Panc1 (cell line): ENCODE results near the gene PIK3R5. TPM values are rescaled to one million over a fixed set of nuclear protein-coding genes. Genes with fewer than 3 reads are reported as not detected.

Experiments
- ATAC-seq: fragments of 200-7000 bp; cut with Tn5 transposase; 2 replicates; pipeline ENCODE4 v1.9.1; 2020; ENCODE audit warnings: mild to moderate bottlenecking, moderate library complexity
- BruUV-seq: library from RNA; stranded (reverse); fragments of 400-500 nt; replicated peaks from 2 replicates; lab custom pipeline; 2021; lab: Mats Ljungman, UMichigan
- CTCF ChIA-PET: fragments of 300-600 bp; sonication (Branson Sonifier 250); formaldehyde crosslinking; loops from one replicate; lab custom pipeline; 2022; ENCODE audit warnings: antibody characterized with exemption; lab: Charles Lee
- POLR2A ChIA-PET: fragments of 300-600 bp; sonication (Branson Sonifier 250); formaldehyde crosslinking; loops from one replicate; lab custom pipeline; 2022; ENCODE audit warnings: antibody characterized with exemption; lab: Charles Lee
- DNase-seq: peaks from one replicate; pipeline ENCODE4 v3.0.0-alpha.2; 2010; ENCODE audit warnings: low read depth, low spot score
- H3K27ac ChIP-seq: 2 replicates; pipeline ENCODE4 v1.5.1; 2011; ENCODE audit warnings: mild to moderate bottlenecking, low read length, inconsistent platforms
- H3K27me3 ChIP-seq: fragments of 200-500 bp; sonication (Bioruptor generic); 2 replicates; pipeline ENCODE4 v1.6.0; 2014; ENCODE audit warnings: low read length, inconsistent platforms; ENCODE audit not compliant: control insufficient read depth, insufficient read depth
- H3K36me3 ChIP-seq: fragments of 200-500 bp; sonication (Bioruptor generic); 2 replicates; pipeline ENCODE4 v1.5.1; 2014; ENCODE audit warnings: inconsistent platforms, mild to moderate bottlenecking, low read length, moderate library complexity; ENCODE audit not compliant: control insufficient read depth, insufficient read depth
- H3K4me1 ChIP-seq: 2 replicates; pipeline ENCODE4 v1.5.1; 2011; ENCODE audit warnings: inconsistent platforms, mild to moderate bottlenecking, low read length, moderate library complexity; ENCODE audit not compliant: control insufficient read depth, insufficient read depth
- H3K4me3 ChIP-seq, 2 experiments: 2 replicates each; pipeline ENCODE4 v1.5.1; 2011 to 2012; ENCODE audit warnings: low read depth in 2 of 2, low read length in 2 of 2, mild to moderate bottlenecking in 2 of 2, inconsistent platforms in 1 of 2, moderate library complexity in 1 of 2
- H3K9me3 ChIP-seq: fragments of 200-500 bp; sonication (Bioruptor generic); 2 replicates; pipeline ENCODE4 v1.5.1; 2014; ENCODE audit warnings: low read depth, mild to moderate bottlenecking, inconsistent platforms, low read length, moderate library complexity; ENCODE audit not compliant: control insufficient read depth, insufficient read depth
- POLR2AphosphoS5 ChIP-seq: IDR thresholded peaks from 2 replicates; pipeline ENCODE4 v1.6.1; 2012; ENCODE audit warnings: mild to moderate bottlenecking, low read depth, low read length, moderate library complexity
- SIN3A ChIP-seq: IDR thresholded peaks from 2 replicates; pipeline ENCODE4 v1.6.1; 2012; ENCODE audit warnings: low read depth, mild to moderate bottlenecking, low read length, moderate library complexity, borderline replicate concordance; ENCODE audit not compliant: insufficient read depth
- TCF7L2 ChIP-seq: IDR thresholded peaks from 2 replicates; pipeline ENCODE4 v1.6.1; 2011; ENCODE audit warnings: mild to moderate bottlenecking, low read depth, low read length, inconsistent platforms
- in situ Hi-C: cut with HindIII; loops from 2 replicates; pipeline ENCODE4 v1.10.0; 2016; ENCODE audit warnings: low sequenced_read_pairs, low pct_unique_long_range_greater_than_20kb
- intact Hi-C: fragments of 100-400 bp; cut with micrococcal nuclease; formaldehyde crosslinking; loops from one replicate; pipeline ENCODE4 v1.10.0; 2022; ENCODE audit not compliant: unreplicated experiment
- total RNA-seq: library from RNA; stranded (reverse); gene quantifications from one replicate; pipeline ENCODE4 v1.2.1, GENCODE V29; 2021; ENCODE audit not compliant: unreplicated experiment
- TF ChIP-seq, protein P1 (sequence below): fragments of 450-650 bp; IDR thresholded peaks from 2 replicates; pipeline ENCODE4 v1.5.1; 2017; ENCODE audit warnings: mild to moderate bottlenecking
- TF ChIP-seq, protein P2 (sequence below), 2 experiments: IDR thresholded peaks; 2 replicates each; pipeline ENCODE4 v1.6.1; 2011 to 2012; ENCODE audit warnings: low read depth in 2 of 2, control low read depth in 1 of 2, low read length in 1 of 2, mild to moderate bottlenecking in 1 of 2, moderate library complexity in 1 of 2; ENCODE audit not compliant: insufficient read depth in 1 of 2

Gene PIK3R5
- total RNA-seq, 1 experiment from 2014 or later: 0.15 TPM

GRCh38 chr17:8969901-8970300, 4.4 kb upstream of the PIK3R5 start:
- BruUV-seq: no TSS peak
- Histone ChIP-seq H3K4me1 (no peaks in the 10 kb centered on the region), H3K4me3 (no peak overlapping the region), H3K9me3 (no peaks in the 10 kb centered on the region), H3K36me3 (no peaks in the 10 kb centered on the region), H3K27me3 (no peaks in the 10 kb centered on the region), H3K27ac (no peak overlapping the region)
- DNase-seq (no peak), ATAC-seq (no peak)
- TF ChIP-seq SIN3A (no peak), POLR2AphosphoS5 (no peak), TCF7L2 (no peak)
- TF ChIP-seq, protein P1, sequence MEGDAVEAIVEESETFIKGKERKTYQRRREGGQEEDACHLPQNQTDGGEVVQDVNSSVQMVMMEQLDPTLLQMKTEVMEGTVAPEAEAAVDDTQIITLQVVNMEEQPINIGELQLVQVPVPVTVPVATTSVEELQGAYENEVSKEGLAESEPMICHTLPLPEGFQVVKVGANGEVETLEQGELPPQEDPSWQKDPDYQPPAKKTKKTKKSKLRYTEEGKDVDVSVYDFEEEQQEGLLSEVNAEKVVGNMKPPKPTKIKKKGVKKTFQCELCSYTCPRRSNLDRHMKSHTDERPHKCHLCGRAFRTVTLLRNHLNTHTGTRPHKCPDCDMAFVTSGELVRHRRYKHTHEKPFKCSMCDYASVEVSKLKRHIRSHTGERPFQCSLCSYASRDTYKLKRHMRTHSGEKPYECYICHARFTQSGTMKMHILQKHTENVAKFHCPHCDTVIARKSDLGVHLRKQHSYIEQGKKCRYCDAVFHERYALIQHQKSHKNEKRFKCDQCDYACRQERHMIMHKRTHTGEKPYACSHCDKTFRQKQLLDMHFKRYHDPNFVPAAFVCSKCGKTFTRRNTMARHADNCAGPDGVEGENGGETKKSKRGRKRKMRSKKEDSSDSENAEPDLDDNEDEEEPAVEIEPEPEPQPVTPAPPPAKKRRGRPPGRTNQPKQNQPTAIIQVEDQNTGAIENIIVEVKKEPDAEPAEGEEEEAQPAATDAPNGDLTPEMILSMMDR: no peak
- TF ChIP-seq, protein P2, sequence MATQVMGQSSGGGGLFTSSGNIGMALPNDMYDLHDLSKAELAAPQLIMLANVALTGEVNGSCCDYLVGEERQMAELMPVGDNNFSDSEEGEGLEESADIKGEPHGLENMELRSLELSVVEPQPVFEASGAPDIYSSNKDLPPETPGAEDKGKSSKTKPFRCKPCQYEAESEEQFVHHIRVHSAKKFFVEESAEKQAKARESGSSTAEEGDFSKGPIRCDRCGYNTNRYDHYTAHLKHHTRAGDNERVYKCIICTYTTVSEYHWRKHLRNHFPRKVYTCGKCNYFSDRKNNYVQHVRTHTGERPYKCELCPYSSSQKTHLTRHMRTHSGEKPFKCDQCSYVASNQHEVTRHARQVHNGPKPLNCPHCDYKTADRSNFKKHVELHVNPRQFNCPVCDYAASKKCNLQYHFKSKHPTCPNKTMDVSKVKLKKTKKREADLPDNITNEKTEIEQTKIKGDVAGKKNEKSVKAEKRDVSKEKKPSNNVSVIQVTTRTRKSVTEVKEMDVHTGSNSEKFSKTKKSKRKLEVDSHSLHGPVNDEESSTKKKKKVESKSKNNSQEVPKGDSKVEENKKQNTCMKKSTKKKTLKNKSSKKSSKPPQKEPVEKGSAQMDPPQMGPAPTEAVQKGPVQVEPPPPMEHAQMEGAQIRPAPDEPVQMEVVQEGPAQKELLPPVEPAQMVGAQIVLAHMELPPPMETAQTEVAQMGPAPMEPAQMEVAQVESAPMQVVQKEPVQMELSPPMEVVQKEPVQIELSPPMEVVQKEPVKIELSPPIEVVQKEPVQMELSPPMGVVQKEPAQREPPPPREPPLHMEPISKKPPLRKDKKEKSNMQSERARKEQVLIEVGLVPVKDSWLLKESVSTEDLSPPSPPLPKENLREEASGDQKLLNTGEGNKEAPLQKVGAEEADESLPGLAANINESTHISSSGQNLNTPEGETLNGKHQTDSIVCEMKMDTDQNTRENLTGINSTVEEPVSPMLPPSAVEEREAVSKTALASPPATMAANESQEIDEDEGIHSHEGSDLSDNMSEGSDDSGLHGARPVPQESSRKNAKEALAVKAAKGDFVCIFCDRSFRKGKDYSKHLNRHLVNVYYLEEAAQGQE (IDR thresholded peaks at IDR 0.05; ENCODE audit: insufficient read depth in 1 of 2, low read depth in 2 of 2, low read length in 1 of 2): no peak
- intact Hi-C loops: no loop called here
- ChIA-PET POLR2A (no interaction called here), CTCF (no interaction called here)
- in situ Hi-C loops: no loop called here

- H3K27ac ChIP-seq: no peak overlapping the region
- no peak for ATAC-seq
- BruUV-seq: no TSS peak
- in situ Hi-C loops: no loop called here
- H3K36me3 ChIP-seq: no peaks in the 10 kb centered on the region
- intact Hi-C loops: no loop called here
- DNase-seq: no peak
- TF ChIP-seq SIN3A (no peak), TCF7L2 (no peak), POLR2AphosphoS5 (no peak)
- TF ChIP-seq, protein P1: no peak
- TF ChIP-seq, protein P2 (IDR thresholded peaks at IDR 0.05; ENCODE audit: insufficient read depth in 1 of 2, low read depth in 2 of 2, low read length in 1 of 2): no peak
- H3K4me1 ChIP-seq: no peaks in the 10 kb centered on the region
- ChIA-PET POLR2A (no interaction called here), CTCF (no interaction called here)
- H3K4me3 ChIP-seq: no peak overlapping the region
- no peaks in the 10 kb centered on the region; the same call in 1 of the 2 replicates for H3K27me3 ChIP-seq
- no peaks in the 10 kb centered on the region for H3K9me3 ChIP-seq
Observed at GRCh38 chr17:8968503-8968902, 3.0 kb upstream of the PIK3R5 start.
